HEK293 (cell line): ENCODE results near the gene ANAPC2.

ENCODE experiments used
- CTCF ChIP-seq: fragments of 450-650 bp; formaldehyde crosslinking; IDR thresholded peaks from 2 replicates; pipeline ENCODE4 v1.5.1; 2016; ENCODE audit warnings: missing biosample characterization, missing genetic modification characterization
- ZNF791 ChIP-seq: fragments of 450-650 bp; formaldehyde crosslinking; IDR thresholded peaks from 2 replicates; pipeline ENCODE4 v1.5.1; 2016; ENCODE audit warnings: missing biosample characterization, missing genetic modification characterization

DNA sequence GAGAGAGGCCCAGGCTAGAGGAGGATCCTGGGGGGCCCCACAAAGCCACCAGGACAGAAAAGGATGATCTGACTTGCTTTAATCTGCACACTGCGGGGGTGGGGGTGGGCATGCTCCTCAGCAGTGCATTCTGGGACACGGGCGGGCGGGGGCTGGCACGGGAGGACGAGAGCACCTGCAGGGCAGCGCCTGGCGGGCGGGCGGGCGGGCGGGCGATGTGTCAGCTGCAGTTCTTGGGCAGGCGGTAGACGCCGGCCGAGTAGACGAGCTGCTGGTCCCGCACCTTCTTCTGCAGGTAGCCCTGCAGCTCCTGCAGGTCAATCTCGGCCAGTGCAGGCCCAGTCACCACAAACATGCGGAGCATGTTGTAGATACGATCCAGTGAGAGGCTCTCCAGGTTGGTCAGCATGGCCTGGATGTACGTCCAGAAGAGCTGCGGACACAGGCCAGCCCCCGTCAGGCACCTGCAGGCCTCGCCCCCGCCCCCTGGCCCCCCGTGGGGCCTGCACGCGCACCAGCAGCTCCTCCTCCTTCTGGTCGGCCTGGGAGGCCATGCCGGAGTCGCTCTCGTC, 13.6 kb downstream of the ANAPC2 start:
- TF ChIP-seq CTCF (tag by site-specific recombination), result no peak
- TF ChIP-seq ZNF791 (tag by site-specific recombination), result no peak
